Left forelimb (tissue), 1 donor: ENCODE results near the gene FGF4.

Experiments
- DNase-seq: peaks from one replicate; pipeline ENCODE4 v3.0.0-alpha.2; 2018; ENCODE audit warnings: low spot score

FGF4 gene

GRCh38 chr11:69775163-69775755 is at the start of gene FGF4:
Gene FGF4, minus strand, starts transcription at chr11:69775341. Its CDS starts 257 bp downstream, at chr11:69775084.
- no peak for DNase-seq

- no peak for DNase-seq
Observed at GRCh38 chr11:69823641-69824265, 48.6 kb upstream of the FGF4 start.

GRCh38 chr11:69822676-69823494 is 47.7 kb upstream of the FGF4 start:
- DNase-seq: no peak

GRCh38 chr11:69821511-69822040 is 46.4 kb upstream of the FGF4 start:
- DNase-seq: no peak

- no peak for DNase-seq
Observed at GRCh38 chr11:69820441-69820840, 45.3 kb upstream of the FGF4 start.

GRCh38 chr11:69819541-69820070 is 44.5 kb upstream of the FGF4 start:
- DNase-seq: no peak

GRCh38 chr11:69818603-69819441 is 43.7 kb upstream of the FGF4 start, which contains the start of gene FGF3:
Gene FGF3, minus strand, starts transcription at chr11:69819416. Its CDS starts 483 bp downstream, at chr11:69818933.
- no peak for DNase-seq

- DNase-seq: no peak
Observed at GRCh38 chr11:69818231-69818602, 43.1 kb upstream of the FGF4 start.

- no peak for DNase-seq
Observed at GRCh38 chr11:69817265-69818230, 42.4 kb upstream of the FGF4 start.

GRCh38 chr11:69816671-69817070 is 41.5 kb upstream of the FGF4 start:
- DNase-seq: no peak

GRCh38 chr11:69815973-69816372 is 40.8 kb upstream of the FGF4 start:
- no peak for DNase-seq

- no peak for DNase-seq
Observed at GRCh38 chr11:69814902-69815301, 39.8 kb upstream of the FGF4 start.

GRCh38 chr11:69814411-69814810 is 39.3 kb upstream of the FGF4 start:
- DNase-seq: no peak

GRCh38 chr11:69813839-69814238 is 38.7 kb upstream of the FGF4 start:
- no peak for DNase-seq

GRCh38 chr11:69812946-69813345 is 37.8 kb upstream of the FGF4 start:
- no peak for DNase-seq

GRCh38 chr11:69812256-69812655 is 37.1 kb upstream of the FGF4 start:
- DNase-seq: no peak

- DNase-seq: no peak
Observed at GRCh38 chr11:69811431-69811830, 36.3 kb upstream of the FGF4 start.

GRCh38 chr11:69810289-69811118 is 35.4 kb upstream of the FGF4 start:
- DNase-seq: no peak

GRCh38 chr11:69808667-69809086 is 33.5 kb upstream of the FGF4 start:
- DNase-seq: no peak
